ENCODE measurements around the gene OR51V1.

Gene OR51V1

DNA sequence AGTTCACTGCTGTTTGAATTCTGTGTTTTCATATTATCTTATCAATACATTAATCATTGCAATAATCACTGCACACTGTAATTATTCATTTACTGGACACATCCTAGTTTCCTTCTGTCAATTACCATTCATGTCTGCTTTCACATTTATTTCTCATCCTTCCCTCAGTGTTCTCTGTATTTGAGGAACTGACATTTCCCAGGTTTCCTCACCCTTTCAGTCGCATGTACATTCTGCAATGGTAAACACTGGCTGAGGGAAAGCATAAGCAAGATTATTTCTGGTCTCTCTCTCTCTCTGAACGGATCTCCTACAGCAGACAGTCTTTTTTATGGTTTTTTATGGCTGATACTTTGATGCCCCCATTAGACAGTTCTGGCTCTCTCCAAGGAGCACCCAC, 38.0 kb upstream of the OR51V1 start:
- DNase-seq (ENCODE audit: extremely low read depth, low read depth), result no peak

DNA sequence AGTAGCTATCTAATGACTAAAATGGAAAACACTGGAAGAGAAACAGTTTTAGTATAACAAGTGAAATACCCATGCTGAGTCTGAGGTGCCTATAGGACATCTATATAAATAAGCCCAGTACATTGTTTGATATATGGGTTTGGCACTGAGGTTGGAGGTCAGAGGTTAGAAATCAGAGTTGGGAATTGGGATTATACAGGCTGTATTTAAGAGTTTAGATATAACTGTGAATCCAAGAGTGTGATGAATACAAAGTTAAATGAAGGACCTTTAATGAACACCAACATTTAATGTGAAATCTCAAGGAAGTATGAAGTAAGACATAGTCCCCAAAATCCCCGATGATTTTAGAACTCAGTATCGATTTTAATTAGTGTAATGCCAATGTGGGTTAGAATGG, 36.9 kb upstream of the OR51V1 start:
- TF ChIP-seq, protein P1, sequence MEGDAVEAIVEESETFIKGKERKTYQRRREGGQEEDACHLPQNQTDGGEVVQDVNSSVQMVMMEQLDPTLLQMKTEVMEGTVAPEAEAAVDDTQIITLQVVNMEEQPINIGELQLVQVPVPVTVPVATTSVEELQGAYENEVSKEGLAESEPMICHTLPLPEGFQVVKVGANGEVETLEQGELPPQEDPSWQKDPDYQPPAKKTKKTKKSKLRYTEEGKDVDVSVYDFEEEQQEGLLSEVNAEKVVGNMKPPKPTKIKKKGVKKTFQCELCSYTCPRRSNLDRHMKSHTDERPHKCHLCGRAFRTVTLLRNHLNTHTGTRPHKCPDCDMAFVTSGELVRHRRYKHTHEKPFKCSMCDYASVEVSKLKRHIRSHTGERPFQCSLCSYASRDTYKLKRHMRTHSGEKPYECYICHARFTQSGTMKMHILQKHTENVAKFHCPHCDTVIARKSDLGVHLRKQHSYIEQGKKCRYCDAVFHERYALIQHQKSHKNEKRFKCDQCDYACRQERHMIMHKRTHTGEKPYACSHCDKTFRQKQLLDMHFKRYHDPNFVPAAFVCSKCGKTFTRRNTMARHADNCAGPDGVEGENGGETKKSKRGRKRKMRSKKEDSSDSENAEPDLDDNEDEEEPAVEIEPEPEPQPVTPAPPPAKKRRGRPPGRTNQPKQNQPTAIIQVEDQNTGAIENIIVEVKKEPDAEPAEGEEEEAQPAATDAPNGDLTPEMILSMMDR (IDR thresholded peaks at IDR 0.05; ENCODE audit: low read depth, low read length, missing control alignments), result no peak
- DNase-seq (ENCODE audit: extremely low read depth, low read depth), result no peak
- no peak overlapping the region for H3K4me3 ChIP-seq (replicated peaks; ENCODE audit: low read depth, low read length)

More for the DNA sequence above, 38.0 kb upstream of the OR51V1 start:
- H3K4me3 ChIP-seq (replicated peaks; ENCODE audit: low read depth, low read length), result no peak overlapping the region
- TF ChIP-seq, protein P1 (IDR thresholded peaks at IDR 0.05; ENCODE audit: low read depth, low read length, missing control alignments), result no peak

DNA sequence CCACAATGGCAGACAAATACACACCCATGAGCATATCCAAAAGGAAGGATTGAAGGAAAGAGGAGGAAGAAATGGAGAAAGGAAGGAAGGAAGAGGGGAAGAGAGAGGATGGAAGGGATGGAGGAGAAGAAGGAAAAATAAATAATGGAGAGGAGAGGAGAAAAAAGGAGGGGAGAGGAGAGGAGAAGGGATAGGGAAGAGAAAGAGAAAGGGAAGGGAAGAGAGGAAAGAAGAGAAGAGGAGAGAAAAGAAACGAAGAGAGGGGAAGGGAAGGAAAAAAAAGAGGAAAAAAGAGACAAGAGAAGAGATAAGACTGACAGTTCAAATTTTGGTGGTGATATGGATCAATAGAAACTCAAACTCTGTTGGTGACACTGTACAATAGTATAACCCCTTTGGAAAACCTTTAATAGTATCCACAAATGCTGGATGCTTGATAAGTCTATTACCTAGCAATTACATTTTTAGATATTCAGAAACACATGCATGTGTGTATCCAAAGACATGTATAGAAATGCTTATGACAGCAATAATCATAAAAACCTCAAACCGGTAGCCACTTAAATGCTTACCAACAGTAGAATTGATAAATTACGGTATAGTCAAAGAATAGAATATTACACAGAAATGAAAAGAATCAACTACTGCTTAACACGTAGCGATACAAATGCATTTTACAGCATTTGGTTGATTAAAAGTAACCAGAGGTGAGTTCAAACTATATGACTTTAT, 35.0 kb upstream of the OR51V1 start:
- DNase-seq (ENCODE audit: extremely low read depth, low read depth), result no peak
- TF ChIP-seq, protein P1 (IDR thresholded peaks at IDR 0.05; ENCODE audit: low read depth, low read length, missing control alignments), result no peak
- H3K4me3 ChIP-seq (replicated peaks; ENCODE audit: low read depth, low read length), result no peak overlapping the region

DNA sequence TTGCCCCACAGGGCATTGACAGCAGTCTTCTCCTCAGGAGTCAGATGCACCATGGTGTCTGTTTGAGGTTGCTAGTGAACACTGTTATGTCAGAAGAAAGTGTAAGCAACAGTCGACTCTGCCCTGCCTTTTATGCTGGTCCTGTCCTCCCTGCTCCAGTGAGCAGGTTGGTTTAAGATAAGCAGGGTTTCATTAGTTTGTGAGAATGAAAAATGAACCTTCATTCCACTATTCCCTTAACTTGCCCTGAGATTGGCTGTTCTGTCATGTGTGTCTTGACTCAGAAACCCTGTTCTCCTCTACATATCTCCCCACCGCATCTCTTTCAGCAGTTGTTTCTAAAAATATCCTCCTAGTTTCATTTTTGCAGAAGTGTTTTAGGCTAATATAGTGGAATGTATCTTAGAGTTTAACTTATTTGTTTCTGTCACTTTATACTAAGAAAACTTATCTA, 33.9 kb upstream of the OR51V1 start, which contains the start of gene HBD:
TSS of gene HBD (minus strand) at position 103 of the 454 bp plus-strand sequence. CDS start at position 53, 50 bp downstream.
- no peak for DNase-seq (ENCODE audit: extremely low read depth, low read depth)
- TF ChIP-seq, protein P1 (IDR thresholded peaks at IDR 0.05; ENCODE audit: low read depth, low read length, missing control alignments), result no peak
- no peak within 1 kb of the TSS for H3K4me3 ChIP-seq (replicated peaks; ENCODE audit: low read depth, low read length)

DNA sequence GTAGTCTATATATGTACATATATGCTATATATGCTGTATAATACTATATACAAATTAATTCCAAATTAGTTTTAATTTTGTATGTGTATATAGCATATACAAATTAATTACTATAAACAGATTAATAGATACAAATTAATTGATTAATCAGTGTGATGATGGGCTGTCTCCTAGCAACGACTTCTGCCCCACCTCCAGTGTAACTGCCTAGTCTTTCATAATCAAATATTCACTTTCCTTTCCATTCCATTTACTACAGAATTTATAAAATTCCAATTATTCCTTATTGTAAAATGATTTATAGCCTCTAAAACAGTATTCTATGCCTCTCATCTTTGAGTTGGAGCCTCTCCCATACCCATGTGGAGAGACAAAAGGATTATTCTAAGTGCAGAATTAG, 32.8 kb upstream of the OR51V1 start:
- DNase-seq (ENCODE audit: extremely low read depth, low read depth), result no peak
- TF ChIP-seq, protein P1 (IDR thresholded peaks at IDR 0.05; ENCODE audit: low read depth, low read length, missing control alignments), result no peak
- H3K4me3 ChIP-seq (replicated peaks; ENCODE audit: low read depth, low read length), result no peak overlapping the region

DNA sequence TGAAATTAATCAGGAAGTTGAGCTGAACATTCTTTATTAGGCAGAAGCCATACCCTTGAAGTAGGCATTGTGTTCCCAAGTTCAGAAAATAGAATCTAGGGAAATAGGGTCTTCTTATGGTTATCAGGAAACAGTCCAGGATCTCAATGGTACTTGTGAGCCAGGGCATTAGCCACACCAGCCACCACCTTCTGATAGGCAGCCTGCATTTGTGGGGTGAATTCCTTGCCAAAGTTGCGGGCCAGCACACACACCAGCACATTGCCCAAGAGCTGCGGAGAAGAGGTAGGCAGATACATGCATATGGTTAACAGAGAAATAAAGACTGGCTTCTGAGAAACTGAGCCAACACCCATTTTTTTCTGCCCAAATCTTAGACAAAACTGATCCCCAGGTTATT, 32.3 kb upstream of the OR51V1 start:
- TF ChIP-seq, protein P1 (IDR thresholded peaks at IDR 0.05; ENCODE audit: low read depth, low read length, missing control alignments), result no peak
- DNase-seq (ENCODE audit: extremely low read depth, low read depth), result no peak

More for the DNA sequence above, 32.3 kb upstream of the OR51V1 start:
- H3K4me3 ChIP-seq (replicated peaks; ENCODE audit: low read depth, low read length), result no peak overlapping the region
